GM19099 (cell line): Measurements from ENCODE around the gene BCAR3.

Experiments
- POLR2A ChIP-seq: IDR thresholded peaks from 3 replicates; pipeline ENCODE4 v1.6.1; 2011; ENCODE audit warnings: low read depth; ENCODE audit not compliant: insufficient read length; ENCODE audit errors: extremely low read depth

Gene BCAR3

GRCh38 chr1:93595743-93596142 is 85.9 kb downstream of the BCAR3 start:
- TF ChIP-seq POLR2A, result no peak

- no peak for TF ChIP-seq POLR2A
Observed at GRCh38 chr1:93595266-93595665, 86.4 kb downstream of the BCAR3 start.

GRCh38 chr1:93594603-93594880 is 87.1 kb downstream of the BCAR3 start:
- TF ChIP-seq POLR2A, result no peak

GRCh38 chr1:93593854-93594602 is 87.6 kb downstream of the BCAR3 start:
- no peak for TF ChIP-seq POLR2A

GRCh38 chr1:93592551-93592949 is 89.1 kb downstream of the BCAR3 start:
- no peak for TF ChIP-seq POLR2A

GRCh38 chr1:93591676-93592550 is 89.7 kb downstream of the BCAR3 start:
- no peak for TF ChIP-seq POLR2A

- TF ChIP-seq POLR2A, result no peak
Observed at GRCh38 chr1:93588955-93589354, 92.7 kb downstream of the BCAR3 start.

- TF ChIP-seq POLR2A, result no peak
Observed at GRCh38 chr1:93588206-93588605, 93.4 kb downstream of the BCAR3 start.

GRCh38 chr1:93587354-93587753 is 94.3 kb downstream of the BCAR3 start:
- no peak for TF ChIP-seq POLR2A

GRCh38 chr1:93585059-93585966 is 96.3 kb downstream of the BCAR3 start:
- TF ChIP-seq POLR2A, result no peak

GRCh38 chr1:93584261-93585003 is 97.2 kb downstream of the BCAR3 start:
- TF ChIP-seq POLR2A, result no peak

- no peak for TF ChIP-seq POLR2A
Observed at GRCh38 chr1:93581917-93582850, 99.5 kb downstream of the BCAR3 start.

- TF ChIP-seq POLR2A, result no peak
Observed at GRCh38 chr1:93579891-93580290, 101.7 kb downstream of the BCAR3 start.

GRCh38 chr1:93578911-93579825 is 102.5 kb downstream of the BCAR3 start:
- TF ChIP-seq POLR2A, result no peak
